Measurements from ENCODE around the gene BEST2. TPM values are rescaled to one million over a fixed set of nuclear protein-coding genes. Genes with fewer than 3 reads are reported as not detected.
A peak's percentile ranks its signal among the peaks of the same experiment; 100 is the strongest.

The BEST2 gene
- total RNA-seq, 2 donors from 2014 or later, result not detected

DNA sequence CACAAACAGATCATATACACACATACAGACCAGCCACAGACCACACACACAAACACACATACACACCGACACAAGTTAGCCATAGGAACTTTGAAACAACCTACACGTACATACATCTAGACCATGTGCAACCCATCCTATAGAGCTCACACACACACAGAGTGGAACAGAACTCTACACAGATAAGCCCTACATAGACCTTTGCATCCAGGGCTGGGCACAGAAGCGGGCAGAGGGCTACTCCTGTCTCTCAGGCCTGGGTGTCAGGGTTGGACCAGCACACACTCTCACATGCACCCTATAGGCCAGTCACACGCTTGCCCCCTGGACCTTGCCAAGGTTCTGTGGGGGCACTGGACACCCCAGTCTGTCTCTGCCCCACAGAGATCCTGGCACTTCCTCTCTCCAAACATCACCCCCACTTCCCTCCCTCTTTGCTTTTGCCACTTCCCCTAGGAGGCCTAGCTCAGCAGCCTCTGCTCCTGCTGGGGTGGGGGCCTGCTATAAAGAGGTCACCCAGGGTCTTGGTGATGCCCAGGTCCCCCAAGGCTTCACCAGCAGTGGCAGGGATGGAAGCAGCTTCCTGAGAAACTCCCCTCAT, 33.9 kb downstream of the BEST2 start:
- no peaks in the 10 kb centered on the region for H3K9me3 ChIP-seq
- no peaks in the 10 kb centered on the region for H3K36me3 ChIP-seq
- H3K4me3 ChIP-seq, result no peak overlapping the region
- TF ChIP-seq, protein P1, sequence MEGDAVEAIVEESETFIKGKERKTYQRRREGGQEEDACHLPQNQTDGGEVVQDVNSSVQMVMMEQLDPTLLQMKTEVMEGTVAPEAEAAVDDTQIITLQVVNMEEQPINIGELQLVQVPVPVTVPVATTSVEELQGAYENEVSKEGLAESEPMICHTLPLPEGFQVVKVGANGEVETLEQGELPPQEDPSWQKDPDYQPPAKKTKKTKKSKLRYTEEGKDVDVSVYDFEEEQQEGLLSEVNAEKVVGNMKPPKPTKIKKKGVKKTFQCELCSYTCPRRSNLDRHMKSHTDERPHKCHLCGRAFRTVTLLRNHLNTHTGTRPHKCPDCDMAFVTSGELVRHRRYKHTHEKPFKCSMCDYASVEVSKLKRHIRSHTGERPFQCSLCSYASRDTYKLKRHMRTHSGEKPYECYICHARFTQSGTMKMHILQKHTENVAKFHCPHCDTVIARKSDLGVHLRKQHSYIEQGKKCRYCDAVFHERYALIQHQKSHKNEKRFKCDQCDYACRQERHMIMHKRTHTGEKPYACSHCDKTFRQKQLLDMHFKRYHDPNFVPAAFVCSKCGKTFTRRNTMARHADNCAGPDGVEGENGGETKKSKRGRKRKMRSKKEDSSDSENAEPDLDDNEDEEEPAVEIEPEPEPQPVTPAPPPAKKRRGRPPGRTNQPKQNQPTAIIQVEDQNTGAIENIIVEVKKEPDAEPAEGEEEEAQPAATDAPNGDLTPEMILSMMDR (IDR thresholded peaks at IDR 0.05), result no peak
- no peaks in the 10 kb centered on the region for H3K27me3 ChIP-seq
- peak overlapping the region; percentile 96 to 99 for H3K27ac ChIP-seq
- DNase-seq (ENCODE audit: low spot score), result no peak
- peaks cover 0 to 72% of the 10 kb centered on the region in 2 donors for H3K4me1 ChIP-seq

DNA sequence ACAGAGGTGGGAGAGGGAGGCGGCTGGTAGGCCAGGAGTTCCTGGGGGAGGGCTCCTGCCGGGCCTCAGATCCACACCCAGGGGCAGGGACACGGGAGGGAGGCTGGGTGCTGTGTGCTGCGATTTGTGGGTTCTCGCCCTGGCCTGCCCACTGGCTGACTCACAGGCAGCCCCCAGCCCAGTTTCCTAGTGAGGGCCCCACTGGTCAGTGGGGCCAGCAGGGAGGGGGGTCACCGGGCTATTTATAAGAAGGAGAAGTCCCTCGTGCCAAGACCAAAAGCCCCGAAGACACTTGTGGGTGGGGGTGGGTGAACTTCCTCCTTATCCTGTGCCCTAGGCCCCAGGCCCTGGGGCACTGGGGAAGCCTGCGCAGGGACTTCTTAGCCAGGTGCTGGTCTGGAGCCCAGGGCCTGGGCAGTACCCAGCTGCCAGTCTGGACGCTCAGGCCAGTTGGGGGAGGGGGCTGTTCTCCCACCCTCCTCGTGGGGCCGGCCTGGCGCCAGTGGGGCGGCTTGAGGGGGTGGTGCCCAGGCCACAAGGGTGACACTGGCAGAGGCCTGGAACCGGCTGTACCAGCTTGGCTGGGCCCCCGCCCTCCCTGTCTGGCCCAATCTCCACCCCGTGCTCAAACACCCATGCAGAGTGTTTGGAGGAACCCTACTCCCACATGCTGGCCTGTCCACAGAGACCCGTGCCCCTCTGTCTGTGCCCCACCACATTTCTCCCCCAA, 34.7 kb downstream of the BEST2 start:
- TF ChIP-seq, protein P1 (IDR thresholded peaks at IDR 0.05), result no peak
- Histone ChIP-seq H3K9me3 (no peaks in the 10 kb centered on the region), H3K36me3 (no peaks in the 10 kb centered on the region), H3K27me3 (no peaks in the 10 kb centered on the region), H3K4me1 (peaks cover 0 to 78% of the 10 kb centered on the region in 2 donors), H3K4me3 (no peak overlapping the region), H3K27ac (peak overlapping the region; percentile 96 to 99)
- DNase-seq (ENCODE audit: low spot score), result peak; percentile 85

DNA sequence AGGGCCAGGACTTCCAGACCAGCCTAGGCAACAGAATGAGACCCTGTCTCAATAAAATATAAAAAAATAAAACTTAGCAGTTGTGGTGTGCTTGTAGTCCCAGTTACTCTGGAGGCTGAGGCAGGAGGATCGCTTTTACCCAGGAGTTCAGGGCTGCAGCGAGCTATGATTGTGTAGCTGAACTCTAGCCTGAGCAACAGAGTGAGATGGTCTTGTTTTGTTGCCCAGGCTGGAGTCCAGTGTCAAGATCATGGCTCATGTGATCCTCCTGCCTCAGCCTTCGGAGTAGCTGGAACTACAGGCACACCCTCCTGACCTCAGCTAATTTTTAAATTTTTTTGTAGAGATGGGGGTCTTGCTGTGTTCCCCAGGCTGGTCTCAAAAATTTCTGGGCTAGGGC, 35.4 kb downstream of the BEST2 start:
- Histone ChIP-seq H3K27me3 (no peaks in the 10 kb centered on the region), H3K36me3 (peaks cover 2% of the 10 kb centered on the region), H3K4me1 (peaks cover 0 to 78% of the 10 kb centered on the region in 2 donors), H3K9me3 (no peaks in the 10 kb centered on the region), H3K4me3 (no peak overlapping the region), H3K27ac (peak overlapping the region; percentile 96 to 99)
- DNase-seq (ENCODE audit: low spot score), result no peak
- TF ChIP-seq, protein P1 (IDR thresholded peaks at IDR 0.05), result no peak

DNA sequence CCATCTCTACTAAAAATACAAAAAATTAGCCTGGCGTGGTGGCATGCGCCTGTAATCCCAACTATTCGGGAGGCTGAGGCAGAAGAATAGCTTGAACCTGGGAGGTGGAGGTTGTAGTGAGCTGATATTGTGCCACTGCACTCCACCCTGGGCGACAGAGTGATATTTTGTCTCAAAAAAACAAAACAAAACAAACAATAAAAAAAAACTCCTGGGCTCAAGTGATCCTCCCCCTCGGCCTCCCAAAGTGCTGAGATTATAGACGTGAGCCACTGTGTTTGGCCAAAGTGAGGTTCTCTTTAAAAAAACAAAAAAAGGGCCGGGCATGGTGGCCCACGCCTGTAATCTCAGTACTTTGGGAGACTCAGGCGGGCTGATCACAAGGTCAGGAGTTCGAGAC, 35.9 kb downstream of the BEST2 start:
- Histone ChIP-seq H3K4me1 (peaks cover 0 to 78% of the 10 kb centered on the region in 2 donors), H3K27ac (peak overlapping the region; percentile 96 to 99), H3K36me3 (peaks cover 7% of the 10 kb centered on the region), H3K9me3 (no peaks in the 10 kb centered on the region), H3K27me3 (no peaks in the 10 kb centered on the region), H3K4me3 (no peak overlapping the region)
- TF ChIP-seq, protein P1 (IDR thresholded peaks at IDR 0.05), result no peak
- no peak for DNase-seq (ENCODE audit: low spot score)

DNA sequence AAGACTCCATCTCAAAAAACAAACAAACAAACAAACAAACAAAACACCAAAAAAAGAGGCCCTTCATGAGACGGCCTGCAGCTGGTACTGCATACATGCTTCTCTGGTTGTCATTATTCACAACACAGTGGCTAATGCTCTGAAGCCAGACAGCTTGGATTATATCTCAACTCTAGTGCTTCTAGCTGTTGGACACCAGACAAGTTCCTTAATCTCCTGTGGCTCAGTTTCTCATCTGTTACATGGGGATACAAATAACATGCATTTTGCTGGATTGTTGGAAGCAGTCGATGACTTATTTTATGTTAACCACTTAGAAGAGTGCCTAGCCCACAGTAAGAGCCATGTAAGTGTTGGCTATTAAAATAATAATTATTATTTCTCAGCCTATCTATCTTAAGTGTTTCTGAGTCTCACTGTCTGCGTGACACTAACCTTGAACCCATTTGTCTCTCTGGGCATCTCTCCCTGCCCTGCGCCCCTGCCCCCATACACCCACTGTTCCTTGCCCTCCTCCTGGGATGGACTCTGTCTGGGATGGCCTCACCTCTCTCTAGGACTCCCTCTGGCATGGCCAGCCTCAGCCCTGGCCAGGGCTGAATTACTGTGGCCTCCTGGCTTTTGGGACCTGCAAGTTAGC, 36.6 kb downstream of the BEST2 start:
- no peaks in the 10 kb centered on the region for H3K9me3 ChIP-seq
- DNase-seq (ENCODE audit: low spot score), result no peak
- H3K27ac ChIP-seq, result peak overlapping the region; percentile 96 to 99
- peaks cover 9% of the 10 kb centered on the region for H3K36me3 ChIP-seq
- H3K4me3 ChIP-seq, result peak overlapping the region in 1 of 2 donors; percentile 82
- no peaks in the 10 kb centered on the region for H3K27me3 ChIP-seq
- peaks cover 0 to 72% of the 10 kb centered on the region in 2 donors for H3K4me1 ChIP-seq
- TF ChIP-seq, protein P1 (IDR thresholded peaks at IDR 0.05), result no peak
